Immature natural killer cell (primary cell): ENCODE measurements around the gene HNRNPM. TPM values are rescaled to one million over a fixed set of nuclear protein-coding genes. Genes with fewer than 3 reads are reported as not detected.

Source experiments
- polyA plus RNA-seq, 3 donors: library from polyadenylated mRNA; unstranded; fragments of 300-500 nt; fragmentation: Illumina TruSeq; gene quantifications; one replicate each; pipeline ENCODE4 v1.2.3, GENCODE V29; 2021

Gene HNRNPM
- polyA plus RNA-seq, 3 donors from 2014 or later, result 163 to 287 (median 209) TPM

Other genes with a start within 250 kb of the HNRNPM start
- 10 to 100 TPM; 38.0 to 61.1 (median 48.1) TPM for gene CERS4, start 235.6 kb upstream of the HNRNPM start, polyA plus RNA-seq
- gene CD320, start 136.6 kb upstream of the HNRNPM start, polyA plus RNA-seq, result 100 to 1,000 TPM in 1 of 3 donors, 10 to 100 TPM in 2; 86.4 to 105 (median 90.3) TPM
- gene NDUFA7, start 123.6 kb upstream of the HNRNPM start, polyA plus RNA-seq, result 100 to 1,000 TPM in 2 of 3 donors, 10 to 100 TPM in 1; 95.2 to 173 (median 132) TPM
- gene RPS28, start 123.5 kb upstream of the HNRNPM start, polyA plus RNA-seq, result 1,000 to 10,000 TPM in 2 of 3 donors, 100 to 1,000 TPM in 1; 690 to 1,852 (median 1,290) TPM
- 1 to 10 TPM; 4.8 to 8.0 (median 5.3) TPM for gene KANK3, start 101.7 kb upstream of the HNRNPM start, polyA plus RNA-seq
- gene ANGPTL4, start 80.8 kb upstream of the HNRNPM start, polyA plus RNA-seq, result not detected
- 100 to 1,000 TPM in 1 of 3 donors, 10 to 100 TPM in 2; 38.1 to 106 (median 53.4) TPM for gene RAB11B, start 54.6 kb upstream of the HNRNPM start, polyA plus RNA-seq
- 10 to 100 TPM; 43.9 to 71.4 (median 59.4) TPM for gene MARCHF2, start 31.7 kb upstream of the HNRNPM start, polyA plus RNA-seq
- 1 to 10 TPM; 1.9 to 3.7 (median 2.5) TPM for gene PRAM1, start 57.7 kb downstream of the HNRNPM start, polyA plus RNA-seq
- gene ZNF414, start 69.2 kb downstream of the HNRNPM start, polyA plus RNA-seq, result 10 to 100 TPM in 1 of 3 donors, 1 to 10 TPM in 2; 6.0 to 20.8 (median 8.3) TPM
- 100 to 1,000 TPM; 104 to 340 (median 110) TPM for gene MYO1F, start 132.5 kb downstream of the HNRNPM start, polyA plus RNA-seq
- 1 to 10 TPM; 1.4 to 7.4 (median 2.3) TPM for gene ADAMTS10, start 165.7 kb downstream of the HNRNPM start, polyA plus RNA-seq
- gene NFILZ, start 185.7 kb downstream of the HNRNPM start, polyA plus RNA-seq, result not detected